T-helper 2 cell treated with Interferon-gamma antibody and Interleukin-4, amounts not matched to agents 5 μg/mL and 100 μg/mL, for 36 hours (primary cell): ENCODE measurements around the gene CDRT15.
"Not testable (repeated sequence)": the region's sequence is repeated elsewhere in the genome, so short reads cannot be mapped to it uniquely, and the experiment has no call there.

Experiments used
- DNase-seq: peaks from one replicate; pipeline ENCODE4 v3.0.0; 2021; ENCODE audit warnings: low spot score
- H3K27ac Mint-ChIP-seq: one replicate; pipeline ENCODE4 v1.8.0; 2021; ENCODE audit warnings: mild to moderate bottlenecking, mixed read lengths
- H3K27me3 Mint-ChIP-seq: one replicate; pipeline ENCODE4 v1.8.0; 2021; ENCODE audit warnings: low read depth, mixed read lengths
- H3K36me3 Mint-ChIP-seq: one replicate; pipeline ENCODE4 v1.8.0; 2021; ENCODE audit warnings: low read depth, mixed read lengths
- H3K4me1 Mint-ChIP-seq: one replicate; pipeline ENCODE4 v1.8.0; 2021; ENCODE audit warnings: low read depth, mixed read lengths
- H3K4me3 Mint-ChIP-seq: one replicate; pipeline ENCODE4 v1.8.0; 2022; ENCODE audit warnings: mild to moderate bottlenecking, moderate library complexity, mixed read lengths
- H3K9me3 Mint-ChIP-seq: one replicate; pipeline ENCODE4 v1.8.0; 2021; ENCODE audit warnings: mixed read lengths

The CDRT15 gene

DNA sequence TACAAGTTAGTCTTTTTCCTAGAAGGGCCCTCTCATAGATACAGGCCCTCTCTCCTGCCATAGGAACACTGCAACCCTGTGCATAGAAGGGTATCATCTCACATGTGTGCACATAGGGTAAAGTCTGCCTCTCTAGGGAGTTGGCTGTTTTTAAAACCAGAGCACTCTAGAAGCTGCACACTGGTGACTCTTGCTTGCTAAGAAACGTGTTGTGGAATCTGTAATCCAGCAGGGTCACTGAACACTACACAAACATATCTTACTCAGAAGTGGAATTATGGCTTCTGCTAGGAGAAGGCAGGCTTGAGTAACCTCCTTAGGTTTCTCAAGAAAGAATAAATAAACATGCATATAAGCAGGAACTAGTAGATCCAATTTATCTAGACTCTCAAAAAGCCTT lies 45.9 kb downstream of the CDRT15 start:
- H3K36me3 Mint-ChIP-seq: peaks cover 24% of the 10 kb centered on the region

DNA sequence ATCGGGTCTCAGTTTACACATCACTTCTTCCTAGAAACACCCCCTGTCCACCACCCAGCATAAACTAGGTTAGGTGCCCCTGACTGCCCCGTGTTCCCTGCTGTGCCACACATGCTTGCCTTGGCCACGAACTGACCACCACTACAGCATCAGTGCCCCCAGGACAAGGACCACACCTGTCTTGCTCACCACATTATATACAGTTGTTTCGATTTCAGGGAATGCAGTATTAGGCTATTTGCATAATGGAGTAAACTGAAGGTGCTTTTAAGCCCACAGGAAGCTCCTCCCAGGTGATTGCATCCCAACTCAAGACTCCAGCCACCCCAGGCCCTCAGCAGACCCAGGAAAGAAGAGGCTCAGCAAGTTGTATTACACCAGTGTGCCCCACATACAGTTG lies 50.2 kb downstream of the CDRT15 start:
- Mint-ChIP-seq H3K36me3 (peaks cover 21% of the 10 kb centered on the region), H3K4me1 (peaks cover 30% of the 10 kb centered on the region)
- not testable (repeated sequence) for DNase-seq, H3K9me3 Mint-ChIP-seq, H3K27ac Mint-ChIP-seq, H3K4me3 Mint-ChIP-seq, H3K27me3 Mint-ChIP-seq

More for the DNA sequence above, 45.9 kb downstream of the CDRT15 start:
- peaks cover 48% of the 10 kb centered on the region for H3K4me1 Mint-ChIP-seq
- not testable (repeated sequence) for H3K4me3 Mint-ChIP-seq, DNase-seq, H3K27ac Mint-ChIP-seq, H3K9me3 Mint-ChIP-seq, H3K27me3 Mint-ChIP-seq
